Measurements from ENCODE around the gene PITPNC1. TPM values are rescaled to one million over a fixed set of nuclear protein-coding genes. Genes with fewer than 3 reads are reported as not detected.
A peak's percentile ranks its signal among the peaks of the same experiment; 100 is the strongest.

PITPNC1 gene
- total and polyA plus RNA-seq, 2 experiments from 2014 or later, result 5.8 to 7.3 TPM

DNA sequence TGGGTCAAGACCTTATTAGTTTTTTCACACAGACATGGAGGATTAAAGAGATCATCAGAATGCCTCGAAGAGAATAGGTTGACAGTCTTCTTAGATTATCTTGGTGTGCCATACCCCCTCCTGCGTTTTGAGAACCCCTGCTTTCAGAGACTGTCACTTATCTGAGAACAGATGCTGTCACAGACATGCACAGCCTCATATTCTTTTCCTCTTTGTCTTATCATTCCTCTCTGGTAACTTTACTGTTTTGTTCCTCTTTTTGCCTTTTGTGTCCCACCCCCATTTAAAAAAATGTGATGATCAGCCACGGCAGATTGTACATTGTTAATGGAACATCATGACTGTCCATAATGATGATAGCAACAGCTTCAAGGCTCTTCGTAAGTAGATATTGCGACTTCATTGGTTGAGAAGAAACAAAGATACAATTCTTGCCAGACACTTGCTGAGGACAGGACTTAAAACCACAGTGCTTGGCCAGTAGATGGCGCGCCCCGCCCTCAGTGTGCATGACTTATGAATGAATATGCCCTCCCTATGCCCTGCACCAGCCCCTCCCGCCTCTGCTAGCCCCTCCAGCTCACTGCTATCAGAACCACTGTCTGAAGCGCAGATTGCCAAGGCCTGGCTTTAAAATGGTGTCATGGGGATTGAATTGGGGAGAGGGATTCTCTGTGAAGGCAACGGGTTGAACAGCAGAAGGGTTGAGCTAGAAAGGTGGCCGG lies 2.6 kb upstream of the PITPNC1 start:
- Histone ChIP-seq H3K27me3 (replicated peaks; ENCODE audit: insufficient read depth) (no peaks in the 10 kb centered on the region), H3K4me3 (no peak overlapping the region), H4K20me1 (ENCODE audit: insufficient read depth) (no peaks in the 10 kb centered on the region), H3K36me3 (ENCODE audit: low read depth) (no peaks in the 10 kb centered on the region), H3F3A (ENCODE audit: insufficient read depth) (peaks cover 16% of the 10 kb centered on the region), H3K9ac (no peak overlapping the region), H3K4me2 (ENCODE audit: unreplicated experiment) (peak overlapping the region; percentile 32), H3K4me1 (ENCODE audit: insufficient read depth) (peaks cover 4% of the 10 kb centered on the region), H3K79me2 (ENCODE audit: insufficient read depth) (peaks cover 7% of the 10 kb centered on the region), H2AFZ (peak overlapping the region; percentile 56; the same call in 1 of the 2 replicates), H3K9me2 (ENCODE audit: insufficient read depth) (no peaks in the 10 kb centered on the region), H3K27ac (no peak overlapping the region), H3K9me3 (ENCODE audit: low read depth) (no peaks in the 10 kb centered on the region)
- WGBS, 2 experiments (ENCODE audit: low coverage in 1 of 2, low lambda C conversion rate in 2 of 2, missing lambda C conversion rate in 2 of 2), result 16 to 17% methylated on average over 12 of the region's 12 CpGs
- in situ Hi-C loops (cut with MboI), result loop anchor here (10.0 kb wide), 2 partner anchors 250 to 310 kb away; no protein-coding TSS in a partner anchor
- peak; percentile 89 for DNase-seq
- TF ChIP-seq EZH2phosphoT487 (IDR thresholded peaks at IDR 0.05; ENCODE audit: insufficient read depth, low read depth), result no peak
- no peak for TF ChIP-seq EZH2 (IDR thresholded peaks at IDR 0.05; ENCODE audit: insufficient read depth, poor library complexity, severe bottlenecking)

DNA sequence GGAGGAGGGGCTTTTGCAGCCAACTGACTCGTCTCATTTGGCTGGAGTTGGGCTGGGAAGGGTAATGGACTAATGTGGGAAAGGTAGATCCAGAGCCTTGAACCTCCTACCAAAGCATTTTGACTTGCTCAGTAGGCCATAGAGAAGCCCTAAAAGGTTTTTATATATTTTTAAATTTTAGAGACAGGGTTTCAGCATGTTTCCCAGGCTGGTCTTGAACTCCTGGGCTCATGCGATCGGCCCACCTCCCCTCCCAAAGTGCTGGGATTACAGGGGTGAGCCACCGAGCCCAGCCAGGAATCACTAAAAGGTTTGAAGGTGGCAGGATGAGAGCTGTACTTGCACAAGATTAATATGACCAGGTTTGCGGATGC lies 2.0 kb upstream of the PITPNC1 start:
- H3K9me3 ChIP-seq (ENCODE audit: low read depth), result no peaks in the 10 kb centered on the region
- peaks cover 20% of the 10 kb centered on the region for H3F3A ChIP-seq (ENCODE audit: insufficient read depth)
- H3K4me1 ChIP-seq (ENCODE audit: insufficient read depth), result peaks cover 4% of the 10 kb centered on the region
- H3K79me2 ChIP-seq (ENCODE audit: insufficient read depth), result peaks cover 12% of the 10 kb centered on the region
- 72 to 77% methylated on average over 5 of the region's 5 CpGs for WGBS, 2 experiments (ENCODE audit: low coverage in 1 of 2, low lambda C conversion rate in 2 of 2, missing lambda C conversion rate in 2 of 2)
- H3K4me2 ChIP-seq (ENCODE audit: unreplicated experiment), result no peak overlapping the region
- no peaks in the 10 kb centered on the region for H3K9me2 ChIP-seq (ENCODE audit: insufficient read depth)
- no peak overlapping the region for H3K4me3 ChIP-seq
- H3K9ac ChIP-seq, result no peak overlapping the region
- no peaks in the 10 kb centered on the region for H3K27me3 ChIP-seq (replicated peaks; ENCODE audit: insufficient read depth)
- DNase-seq, result no peak
- no peaks in the 10 kb centered on the region for H4K20me1 ChIP-seq (ENCODE audit: insufficient read depth)
- no peaks in the 10 kb centered on the region for H3K36me3 ChIP-seq (ENCODE audit: low read depth)
- H3K27ac ChIP-seq, result no peak overlapping the region
- in situ Hi-C loops (cut with MboI), result loop anchor here (10.0 kb wide), 2 partner anchors 250 to 310 kb away; no protein-coding TSS in a partner anchor
- 0 out of 2 replicates have a peak overlapping the region, but pooled peaks have one; percentile 56 for H2AFZ ChIP-seq
- TF ChIP-seq EZH2phosphoT487 (IDR thresholded peaks at IDR 0.05; ENCODE audit: insufficient read depth, low read depth), result no peak
- no peak for TF ChIP-seq EZH2 (IDR thresholded peaks at IDR 0.05; ENCODE audit: insufficient read depth, poor library complexity, severe bottlenecking)

DNA sequence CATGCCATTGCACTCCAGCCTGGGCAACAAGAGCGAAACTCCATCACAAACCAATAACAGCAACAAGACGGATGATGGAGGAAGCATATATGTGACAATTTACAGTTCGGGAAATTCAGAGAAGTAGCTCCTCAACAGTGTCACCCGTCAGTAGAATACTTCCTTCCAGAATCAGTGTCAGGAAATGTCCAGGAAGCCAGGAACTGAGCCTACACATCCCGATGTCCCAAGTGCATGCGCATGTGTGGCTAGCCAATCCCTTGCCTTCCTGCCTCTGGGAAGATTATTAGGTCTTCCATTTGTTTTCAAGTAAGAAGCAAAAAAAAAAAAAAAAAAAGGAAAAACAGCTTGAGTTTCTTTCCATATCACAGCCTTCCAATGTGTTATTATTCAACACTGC lies 1.4 kb upstream of the PITPNC1 start:
- H4K20me1 ChIP-seq (ENCODE audit: insufficient read depth), result no peaks in the 10 kb centered on the region
- peaks cover 19% of the 10 kb centered on the region for H3K79me2 ChIP-seq (ENCODE audit: insufficient read depth)
- H3K4me3 ChIP-seq, result no peak overlapping the region; the same call in 1 of the 2 replicates
- H3F3A ChIP-seq (ENCODE audit: insufficient read depth), result peaks cover 20% of the 10 kb centered on the region
- H3K27me3 ChIP-seq (replicated peaks; ENCODE audit: insufficient read depth), result no peaks in the 10 kb centered on the region
- no peaks in the 10 kb centered on the region for H3K9me2 ChIP-seq (ENCODE audit: insufficient read depth)
- DNase-seq, result no peak
- H3K36me3 ChIP-seq (ENCODE audit: low read depth), result no peaks in the 10 kb centered on the region
- peak overlapping the region; percentile 91 for H3K4me2 ChIP-seq (ENCODE audit: unreplicated experiment)
- no peaks in the 10 kb centered on the region for H3K9me3 ChIP-seq (ENCODE audit: low read depth)
- no peak overlapping the region for H3K27ac ChIP-seq
- H3K9ac ChIP-seq, result peak overlapping the region; percentile 89
- no peak for TF ChIP-seq EZH2 (IDR thresholded peaks at IDR 0.05; ENCODE audit: insufficient read depth, poor library complexity, severe bottlenecking)
- TF ChIP-seq EZH2phosphoT487 (IDR thresholded peaks at IDR 0.05; ENCODE audit: insufficient read depth, low read depth), result no peak
- 68 to 74% methylated on average over 6 of the region's 6 CpGs for WGBS, 2 experiments (ENCODE audit: low coverage in 1 of 2, low lambda C conversion rate in 2 of 2, missing lambda C conversion rate in 2 of 2)
- H3K4me1 ChIP-seq (ENCODE audit: insufficient read depth), result peaks cover 4% of the 10 kb centered on the region
- in situ Hi-C loops (cut with MboI), result loop anchor here (10.0 kb wide), 2 partner anchors 249 to 309 kb away; no protein-coding TSS in a partner anchor
- H2AFZ ChIP-seq, result no peak overlapping the region

DNA sequence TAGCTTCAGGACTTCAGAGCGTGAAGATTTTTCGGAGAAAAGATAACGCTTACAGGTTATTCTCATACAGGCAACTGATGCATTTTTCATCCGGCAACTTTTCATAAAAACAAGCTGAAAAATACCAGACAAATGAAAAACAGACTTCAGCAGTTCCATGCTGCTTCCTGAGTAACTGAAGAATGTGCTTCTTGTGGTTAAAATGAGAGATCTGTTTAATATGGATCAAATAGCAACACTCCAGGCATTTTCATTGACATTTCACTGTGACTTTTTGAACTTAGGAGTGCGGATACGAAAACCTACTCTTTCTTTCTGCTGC lies 705 bp upstream of the PITPNC1 start:
- no peaks in the 10 kb centered on the region for H3K36me3 ChIP-seq (ENCODE audit: low read depth)
- H3K9me2 ChIP-seq (ENCODE audit: insufficient read depth), result no peaks in the 10 kb centered on the region
- peaks cover 4% of the 10 kb centered on the region for H3K4me1 ChIP-seq (ENCODE audit: insufficient read depth)
- TF ChIP-seq EZH2 (IDR thresholded peaks at IDR 0.05; ENCODE audit: insufficient read depth, poor library complexity, severe bottlenecking) (no peak), EZH2phosphoT487 (IDR thresholded peaks at IDR 0.05; ENCODE audit: insufficient read depth, low read depth) (no peak)
- in situ Hi-C loops (cut with MboI), result loop anchor here (10.0 kb wide), 2 partner anchors 248 to 308 kb away; no protein-coding TSS in a partner anchor
- peak; percentile 77 for DNase-seq
- peak overlapping the region; percentile 83 for H3K4me3 ChIP-seq
- no peaks in the 10 kb centered on the region for H3K9me3 ChIP-seq (ENCODE audit: low read depth)
- peak overlapping the region; percentile 91 for H3K4me2 ChIP-seq (ENCODE audit: unreplicated experiment)
- peak overlapping the region; percentile 71 for H2AFZ ChIP-seq
- WGBS, 2 experiments (ENCODE audit: low coverage in 1 of 2, low lambda C conversion rate in 2 of 2, missing lambda C conversion rate in 2 of 2), result 1% methylated on average over 6 of the region's 6 CpGs
- H3K9ac ChIP-seq, result peak overlapping the region; percentile 89
- peak overlapping the region; percentile 91 for H3K27ac ChIP-seq
- H4K20me1 ChIP-seq (ENCODE audit: insufficient read depth), result no peaks in the 10 kb centered on the region
- H3F3A ChIP-seq (ENCODE audit: insufficient read depth), result peaks cover 20% of the 10 kb centered on the region
- peaks cover 25% of the 10 kb centered on the region for H3K79me2 ChIP-seq (ENCODE audit: insufficient read depth)
- H3K27me3 ChIP-seq (replicated peaks; ENCODE audit: insufficient read depth), result no peaks in the 10 kb centered on the region

Measured in GM23248 (cell line).